ENCODE measurements around the gene ABCA8.

GRCh38 chr17:68870161-68870826 lies 84.9 kb downstream of the ABCA8 start:
- no peak for TF ChIP-seq CTCF (IDR thresholded peaks at IDR 0.05; ENCODE audit: low read length)
- no peak for TF ChIP-seq EZH2 (optimal IDR thresholded peaks at IDR 0.05; ENCODE audit: low read depth, low read length)
